ENCODE measurements around the gene DOC2B.
"Not testable (repeated sequence)": the region's sequence is repeated elsewhere in the genome, so short reads cannot be mapped to it uniquely, and the experiment has no call there.

Gene DOC2B

GRCh38 chr17:210402-210801, 29.0 kb upstream of the DOC2B start:
- no peak for DNase-seq (ENCODE audit: low spot score)

- no peak for DNase-seq (ENCODE audit: low spot score)
Observed at GRCh38 chr17:208429-208828, 27.0 kb upstream of the DOC2B start.

- no peak for DNase-seq (ENCODE audit: low spot score)
Observed at GRCh38 chr17:207775-208174, 26.3 kb upstream of the DOC2B start.

- DNase-seq (ENCODE audit: low spot score): no peak
Observed at GRCh38 chr17:206941-207560, 25.6 kb upstream of the DOC2B start.

GRCh38 chr17:206484-206883, 25.0 kb upstream of the DOC2B start:
- not testable (repeated sequence) for DNase-seq (ENCODE audit: low spot score)

GRCh38 chr17:205817-206216, 24.4 kb upstream of the DOC2B start:
- DNase-seq (ENCODE audit: low spot score): no peak

- no peak for DNase-seq (ENCODE audit: low spot score)
Observed at GRCh38 chr17:205148-205669, 23.8 kb upstream of the DOC2B start.

GRCh38 chr17:204427-205147, 23.1 kb upstream of the DOC2B start:
- DNase-seq (ENCODE audit: low spot score): no peak

GRCh38 chr17:202501-202951, 21.1 kb upstream of the DOC2B start:
- no peak for DNase-seq (ENCODE audit: low spot score)

GRCh38 chr17:201736-202135, 20.3 kb upstream of the DOC2B start:
- not testable (repeated sequence) for DNase-seq (ENCODE audit: low spot score)

- DNase-seq (ENCODE audit: low spot score): not testable (repeated sequence)
Observed at GRCh38 chr17:201257-201656, 19.8 kb upstream of the DOC2B start.

- no peak for DNase-seq (ENCODE audit: low spot score)
Observed at GRCh38 chr17:200586-200985, 19.1 kb upstream of the DOC2B start.

GRCh38 chr17:199806-200545, 18.5 kb upstream of the DOC2B start:
- DNase-seq (ENCODE audit: low spot score): no peak

GRCh38 chr17:199191-199604, 17.7 kb upstream of the DOC2B start:
- DNase-seq (ENCODE audit: low spot score): no peak

- DNase-seq (ENCODE audit: low spot score): not testable (repeated sequence)
Observed at GRCh38 chr17:198225-198624, 16.8 kb upstream of the DOC2B start.

- DNase-seq (ENCODE audit: low spot score): no peak
Observed at GRCh38 chr17:197352-197751, 15.9 kb upstream of the DOC2B start.

- DNase-seq (ENCODE audit: low spot score): no peak
Observed at GRCh38 chr17:194828-195602, 13.6 kb upstream of the DOC2B start.

- DNase-seq (ENCODE audit: low spot score): no peak
Observed at GRCh38 chr17:193841-194806, 12.7 kb upstream of the DOC2B start.

GRCh38 chr17:193426-193810, 12.0 kb upstream of the DOC2B start:
- DNase-seq (ENCODE audit: low spot score): no peak

GRCh38 chr17:192666-193425, 11.4 kb upstream of the DOC2B start:
- DNase-seq (ENCODE audit: low spot score): no peak

Measured in kidney capillary endothelial cell (primary cell).